Measurements from ENCODE around the gene PDSS2.
A peak's percentile ranks its signal among the peaks of the same experiment; 100 is the strongest.
"Not testable (repeated sequence)": the region's sequence is repeated elsewhere in the genome, so short reads cannot be mapped to it uniquely, and the experiment has no call there.

The PDSS2 gene

DNA sequence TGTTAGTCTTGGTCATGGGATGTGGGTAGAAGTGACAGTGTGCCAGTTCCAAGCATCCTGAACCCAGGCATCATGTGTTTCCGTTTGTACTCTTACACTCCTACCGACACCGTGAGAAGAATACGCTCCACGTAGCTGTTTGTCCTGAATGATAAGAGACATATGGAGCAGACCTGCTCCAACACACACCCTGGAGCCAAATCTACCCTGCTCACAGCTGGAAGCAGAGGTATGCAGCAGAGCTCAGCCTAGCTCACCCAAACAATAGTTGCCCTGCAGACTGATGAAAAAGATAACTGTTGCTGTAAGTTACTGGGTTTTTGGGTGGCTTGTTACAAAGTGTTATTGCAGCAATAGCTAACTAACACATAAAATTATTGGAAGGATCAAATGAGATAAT is 14.3 kb upstream of the PDSS2 start:
- DNase-seq (ENCODE audit: low spot score): no peak

- DNase-seq (ENCODE audit: low spot score): no peak
Observed at GRCh38 chr6:107470364-107470763, 11.0 kb upstream of the PDSS2 start.

DNA sequence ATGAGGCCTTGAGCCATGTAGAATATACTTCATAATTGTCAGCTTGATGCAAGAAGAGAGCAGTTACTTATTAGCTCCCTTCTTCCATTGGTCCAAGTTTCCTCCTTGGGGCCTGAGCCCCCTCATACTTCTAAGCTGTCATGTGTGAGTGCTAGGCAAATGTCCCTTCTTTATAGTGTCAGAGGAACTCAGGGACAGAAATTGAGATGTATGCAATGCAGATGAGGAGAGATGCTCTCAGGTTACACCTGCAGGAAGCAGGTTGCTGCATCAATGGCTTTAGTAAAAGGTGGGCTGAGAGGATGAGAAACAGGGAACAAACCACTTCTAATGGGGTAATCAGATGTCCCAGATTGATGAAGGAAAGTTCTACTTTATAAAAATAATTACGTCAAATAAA is 6.7 kb upstream of the PDSS2 start:
- DNase-seq (ENCODE audit: low spot score): no peak

DNA sequence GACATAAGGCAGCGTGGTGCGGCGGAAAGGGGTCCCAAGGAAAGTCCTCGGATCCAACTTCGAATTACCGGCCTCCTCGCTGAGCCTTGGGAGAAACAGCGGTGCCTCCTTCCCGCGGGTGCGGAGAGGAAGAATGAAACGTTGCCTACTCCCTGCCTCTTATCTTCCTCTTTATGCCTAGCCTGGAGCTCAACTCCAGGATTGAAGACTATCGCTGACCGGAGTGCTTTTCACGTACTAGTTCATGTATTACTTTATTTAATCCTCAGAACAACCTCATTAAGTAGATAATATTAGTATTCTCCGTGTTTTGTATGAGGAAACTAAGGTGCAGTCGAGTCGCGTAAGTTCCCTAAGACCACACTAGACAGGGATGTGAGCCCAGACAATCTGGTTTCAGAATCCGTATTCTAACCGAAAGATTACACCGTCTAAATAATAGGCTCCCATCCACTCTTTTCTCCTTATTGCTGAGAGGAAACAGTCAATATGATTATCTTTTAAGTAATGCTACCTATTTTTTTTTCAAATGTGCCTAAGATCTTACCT is 793 bp upstream of the PDSS2 start:
- peak; percentile 9 for DNase-seq (ENCODE audit: low spot score)

- peak; percentile 49 for DNase-seq (ENCODE audit: low spot score)
Observed at GRCh38 chr6:107458672-107459282, 587 bp downstream of the PDSS2 start.

GRCh38 chr6:107448776-107449175 is 10.6 kb downstream of the PDSS2 start:
- no peak for DNase-seq (ENCODE audit: low spot score)

DNA sequence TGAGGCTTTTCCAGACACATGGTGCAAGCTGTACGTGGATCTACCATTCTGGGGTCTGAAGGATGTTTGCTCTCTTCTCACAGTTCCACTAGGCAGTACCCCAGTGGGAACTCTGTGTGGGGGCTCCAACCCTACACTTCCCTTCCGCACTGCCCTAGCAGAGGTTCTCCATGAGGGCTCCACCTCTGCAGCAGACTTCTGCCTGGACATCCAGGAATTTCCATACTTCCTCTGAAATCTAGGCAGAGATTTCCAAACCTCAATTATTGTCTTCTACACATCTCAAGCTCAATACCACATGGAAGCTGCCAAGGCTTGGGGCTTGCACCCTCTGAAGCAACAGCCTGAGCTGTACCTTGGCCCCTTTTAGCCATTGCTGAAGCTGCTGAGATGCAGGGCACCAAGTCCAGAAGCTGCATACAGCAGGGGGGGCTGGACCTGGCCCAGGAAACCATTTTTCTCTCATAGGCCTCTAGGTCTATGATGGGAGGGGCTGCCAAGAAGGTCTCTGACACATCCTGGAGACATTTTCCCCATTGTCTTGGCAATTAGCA is 11.6 kb downstream of the PDSS2 start:
- no peak for DNase-seq (ENCODE audit: low spot score)

- DNase-seq (ENCODE audit: low spot score): no peak
Observed at GRCh38 chr6:107444277-107444676, 15.1 kb downstream of the PDSS2 start.

DNA sequence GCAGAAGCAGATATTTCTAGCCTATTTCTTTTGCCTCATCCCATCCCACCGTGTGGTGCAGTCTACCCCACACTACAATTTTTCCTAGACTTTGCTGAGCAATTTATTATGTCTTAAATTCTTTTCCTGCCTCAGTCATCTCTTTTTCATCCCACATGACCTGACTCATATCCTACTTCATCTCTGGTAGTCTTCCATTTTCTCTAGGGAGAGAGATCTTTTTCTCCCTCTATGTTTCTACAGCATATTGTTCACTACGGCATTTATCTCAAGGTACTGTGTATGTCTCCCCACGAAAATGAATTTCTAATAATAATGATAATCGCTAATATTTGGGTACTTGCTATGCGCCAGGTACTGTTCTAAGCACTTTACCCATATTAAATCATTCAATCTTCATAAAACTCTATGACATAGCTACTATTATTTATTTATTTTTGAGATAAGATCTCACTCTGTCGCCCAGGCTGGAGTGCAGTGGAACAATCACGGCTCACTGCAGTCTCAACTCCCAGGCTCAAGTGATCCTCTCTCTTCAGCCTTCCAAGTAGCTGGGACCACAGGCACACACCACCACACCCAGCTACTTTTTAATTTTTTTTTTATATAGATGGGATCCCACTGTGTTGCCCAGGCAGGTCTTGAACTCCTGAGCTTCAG is 15.6 kb downstream of the PDSS2 start:
- no peak for DNase-seq (ENCODE audit: low spot score)

DNA sequence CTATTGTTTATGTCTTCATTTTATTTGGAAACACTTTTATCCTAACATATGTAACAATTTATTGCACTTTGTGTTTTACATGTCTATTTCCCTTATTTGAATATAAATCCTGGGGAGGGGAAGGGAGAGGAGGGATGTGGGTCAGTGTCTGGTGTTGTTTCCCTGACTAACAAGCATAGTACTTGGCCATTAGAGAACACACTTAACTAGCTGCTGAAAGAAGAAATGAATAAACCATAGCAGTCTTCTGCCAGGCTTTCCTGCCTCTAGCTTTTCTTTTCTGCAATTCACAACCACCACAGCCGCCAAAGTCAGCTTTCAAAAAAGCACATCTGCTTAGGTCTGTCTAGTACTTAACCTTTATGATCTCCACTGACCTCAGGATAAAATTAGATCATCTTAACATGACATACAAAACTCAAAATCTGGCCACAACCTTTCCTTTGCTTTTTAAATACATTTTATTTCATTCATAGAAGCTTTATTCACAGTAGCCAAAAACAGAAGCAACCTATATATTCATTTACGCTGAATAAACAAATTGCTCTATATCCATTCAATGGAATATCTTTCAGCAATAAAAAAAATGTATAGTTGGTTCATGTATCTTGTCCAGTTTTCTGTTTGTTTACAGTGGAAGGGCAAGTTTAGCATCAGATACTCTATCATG is 16.3 kb downstream of the PDSS2 start:
- DNase-seq (ENCODE audit: low spot score): no peak

- DNase-seq (ENCODE audit: low spot score): no peak
Observed at GRCh38 chr6:107441682-107442081, 17.7 kb downstream of the PDSS2 start.

- DNase-seq (ENCODE audit: low spot score): no peak
Observed at GRCh38 chr6:107440936-107441335, 18.4 kb downstream of the PDSS2 start.

GRCh38 chr6:107439406-107439805 is 20.0 kb downstream of the PDSS2 start:
- no peak for DNase-seq (ENCODE audit: low spot score)

GRCh38 chr6:107437691-107438090 is 21.7 kb downstream of the PDSS2 start:
- no peak for DNase-seq (ENCODE audit: low spot score)

- DNase-seq (ENCODE audit: low spot score): no peak
Observed at GRCh38 chr6:107436881-107437280, 22.5 kb downstream of the PDSS2 start.

- no peak for DNase-seq (ENCODE audit: low spot score)
Observed at GRCh38 chr6:107435798-107436197, 23.6 kb downstream of the PDSS2 start.

DNA sequence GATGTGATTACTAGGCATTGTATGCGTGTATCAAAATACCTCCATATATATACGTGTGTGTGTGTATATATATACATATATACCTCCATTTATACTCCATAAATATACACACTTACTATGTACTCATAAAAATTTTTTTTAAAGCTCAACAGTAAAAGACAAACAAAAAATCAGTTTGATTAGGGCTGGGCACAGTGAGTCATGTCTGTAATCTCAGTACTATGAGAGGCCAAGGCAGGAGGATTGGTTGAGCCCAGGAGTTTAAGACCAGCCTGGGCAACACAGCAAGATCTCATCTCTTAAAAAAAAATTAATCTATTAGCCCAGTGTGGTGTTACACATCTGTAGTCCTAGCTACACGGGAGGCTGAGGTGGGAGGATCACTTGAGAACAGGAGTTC is 24.6 kb downstream of the PDSS2 start:
- DNase-seq (ENCODE audit: low spot score): no peak

- not testable (repeated sequence) for DNase-seq (ENCODE audit: low spot score)
Observed at GRCh38 chr6:107425951-107426350, 33.4 kb downstream of the PDSS2 start.

DNA sequence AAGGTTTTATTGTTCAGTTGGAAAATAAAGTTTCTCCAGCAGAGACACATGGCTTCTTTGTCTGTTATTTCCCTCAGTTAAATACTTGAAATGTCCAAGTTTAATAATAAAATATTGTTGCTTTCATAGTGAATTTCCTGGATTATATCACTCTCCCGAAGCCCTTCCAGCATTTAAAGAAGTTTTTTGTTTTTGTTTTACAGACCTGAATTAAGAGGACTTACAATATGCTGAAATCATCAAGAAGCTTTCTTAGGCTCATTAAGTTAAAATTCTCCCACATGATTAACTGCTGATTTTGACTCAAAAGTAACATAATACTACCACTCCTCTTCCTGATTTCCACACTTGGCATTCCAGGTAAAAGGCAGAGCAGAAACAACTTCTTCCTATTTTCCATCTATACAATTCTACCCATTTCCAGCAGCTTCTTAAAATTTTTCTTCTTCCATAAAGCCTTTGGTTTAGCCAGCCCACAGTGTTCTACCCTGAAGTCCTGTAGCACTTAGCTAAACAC is 35.8 kb downstream of the PDSS2 start:
- no peak for DNase-seq (ENCODE audit: low spot score)

DNA sequence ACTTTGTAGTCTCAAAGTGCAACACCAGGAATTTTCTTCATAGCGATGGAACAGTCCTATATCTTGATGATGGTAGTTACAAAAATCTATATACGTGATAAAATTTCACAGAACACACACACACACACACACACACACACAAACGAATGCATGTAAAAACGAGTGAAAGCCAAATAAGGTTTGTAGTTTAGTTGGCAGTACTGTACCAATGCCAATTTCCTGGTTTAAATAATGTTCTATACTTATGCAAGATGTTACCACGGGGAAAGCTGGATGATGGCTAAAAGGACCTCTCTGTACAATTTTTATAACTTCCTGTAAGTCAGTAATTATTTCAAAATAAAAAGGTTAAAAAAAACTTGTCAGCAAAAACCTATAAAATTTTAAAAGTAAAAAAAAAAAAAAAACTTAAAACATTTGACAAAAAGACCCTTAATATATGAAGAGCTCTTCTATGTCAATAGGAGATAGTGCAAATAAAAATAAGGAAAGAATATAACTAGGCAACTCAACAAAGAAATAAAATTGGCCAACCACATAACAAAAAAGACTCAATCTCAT is 37.6 kb downstream of the PDSS2 start:
- DNase-seq (ENCODE audit: low spot score): no peak

DNA sequence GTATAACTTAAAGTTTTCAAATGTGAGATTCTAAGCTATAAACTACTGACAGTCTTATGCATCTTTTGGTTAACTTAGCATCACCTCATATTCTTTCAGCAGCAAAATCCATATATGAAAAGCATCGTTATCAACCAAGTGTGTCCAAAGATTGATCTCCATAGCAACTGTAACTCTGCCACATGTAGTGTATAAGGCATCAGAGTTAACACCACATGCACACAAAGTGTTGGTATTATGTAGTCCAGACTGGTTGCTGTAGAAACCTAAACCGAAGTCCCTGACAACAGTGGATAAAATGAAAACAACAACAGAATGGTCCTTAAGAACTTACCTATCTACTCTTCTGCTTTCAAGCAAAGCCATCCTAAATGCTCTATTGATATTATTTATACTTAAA is 39.6 kb downstream of the PDSS2 start:
- DNase-seq (ENCODE audit: low spot score): no peak

GRCh38 chr6:107418118-107418517 is 41.2 kb downstream of the PDSS2 start:
- DNase-seq (ENCODE audit: low spot score): peak; percentile 30
